ENCODE results near the gene PAK4. TPM values are rescaled to one million over a fixed set of nuclear protein-coding genes. Genes with fewer than 3 reads are reported as not detected.

PAK4 gene
- total RNA-seq, 1 experiment from 2014 or later = 63.1 TPM

- H3K23me2 ChIP-seq (ENCODE audit: insufficient read length, low read depth, low read length, poor library complexity, severe bottlenecking) = peaks cover 7% of the 10 kb centered on the region
- H4K91ac ChIP-seq (ENCODE audit: insufficient read length, low read depth, low read length) = no peak overlapping the region
- Mint-ChIP-seq H3K4me3 (peak overlapping the region; percentile 41 to 74; a peak in 4 of 5 replicates), H3K9me3 (no peaks in the 10 kb centered on the region; a peak in 1 of 5 replicates), H3K27me3 (ENCODE audit: low read depth) (peaks cover 78% of the 10 kb centered on the region), H3K36me3 (ENCODE audit: insufficient read depth in 1 of 3, low read depth in 3 of 3) (no peaks in the 10 kb centered on the region), H3K27ac (no peak overlapping the region), H3K4me1 (peaks cover 14 to 39% of the 10 kb centered on the region in 2 experiments)
- H3T11ph ChIP-seq (ENCODE audit: low read length) = no peak overlapping the region
- no peak overlapping the region for H3K18ac ChIP-seq (ENCODE audit: insufficient read length, low read depth, low read length)
- H3K23ac ChIP-seq (ENCODE audit: insufficient read length, low read depth, low read length) = no peak overlapping the region
- no peak overlapping the region for H2BK120ac ChIP-seq (ENCODE audit: low read depth, low read length, poor library complexity, severe bottlenecking)
- H4K8ac ChIP-seq (replicated peaks; ENCODE audit: insufficient read length, low read depth, low read length) = no peak overlapping the region
- no peak overlapping the region for H3K56ac ChIP-seq (ENCODE audit: insufficient read length, low read depth, low read length)
- no peak overlapping the region for H3K27ac ChIP-seq (ENCODE audit: insufficient read length, low read depth, low read length)
- no peak overlapping the region for H3K4ac ChIP-seq (ENCODE audit: low read depth, low read length)
- H2BK15ac ChIP-seq (ENCODE audit: low read depth, low read length) = no peak overlapping the region
- no peaks in the 10 kb centered on the region for H3K79me1 ChIP-seq (ENCODE audit: insufficient read depth, low read depth, low read length, poor library complexity, severe bottlenecking)
- peak; percentile 42 for TF ChIP-seq CTCF (conservative IDR thresholded peaks at IDR 0.05)
- no peak overlapping the region for H4K5ac ChIP-seq (ENCODE audit: insufficient read length, low read depth, low read length)
- no peak overlapping the region for H2BK20ac ChIP-seq (ENCODE audit: low read depth, low read length, poor library complexity, severe bottlenecking)
- H3K9me3 ChIP-seq (ENCODE audit: control insufficient read depth, low read depth, low read length) = no peaks in the 10 kb centered on the region
- H3K27me3 ChIP-seq (ENCODE audit: insufficient read depth, low read length) = peaks cover 7% of the 10 kb centered on the region; the same call in 1 of the 2 replicates
- H2BK12ac ChIP-seq (ENCODE audit: insufficient read length, low read depth, low read length) = no peak overlapping the region
- no peak for DNase-seq
- H3K4me1 ChIP-seq (ENCODE audit: insufficient read depth, low read length) = no peaks in the 10 kb centered on the region
- no peak overlapping the region for H3K4me2 ChIP-seq (ENCODE audit: insufficient read depth, insufficient read length, low read length)
- H3K9ac ChIP-seq (ENCODE audit: extremely low read depth, insufficient read length, low read length) = no peak overlapping the region
- no peak overlapping the region for H3K14ac ChIP-seq (ENCODE audit: insufficient read depth, low read length)
- no peaks in the 10 kb centered on the region for H3K79me2 ChIP-seq (ENCODE audit: insufficient read depth, low read length)
- no peaks in the 10 kb centered on the region for H4K20me1 ChIP-seq (ENCODE audit: control insufficient read depth, insufficient read depth, insufficient read length)
- no peak overlapping the region for H2AFZ ChIP-seq (ENCODE audit: low read length)
- H2BK5ac ChIP-seq (ENCODE audit: insufficient read length, low read length) = no peak overlapping the region
- no CpG with 5 or more reads among the region's 5 CpGs for WGBS (ENCODE audit: extremely low coverage, insufficient read length, low lambda C conversion rate)
- H2AK5ac ChIP-seq (ENCODE audit: insufficient read length, low read length) = no peak overlapping the region
Observed at GRCh38 chr19:39197808-39198207, 72.2 kb downstream of the PAK4 start.

All from H9 (cell line).